LNCAP (cell line): ENCODE data around the gene CCR6.

Experiments
- CTCF ChIP-seq: fragments of 450-650 bp; IDR thresholded peaks from 2 replicates; pipeline ENCODE4 v1.5.1; 2017; ENCODE audit warnings: mild to moderate bottlenecking

CCR6 gene

DNA sequence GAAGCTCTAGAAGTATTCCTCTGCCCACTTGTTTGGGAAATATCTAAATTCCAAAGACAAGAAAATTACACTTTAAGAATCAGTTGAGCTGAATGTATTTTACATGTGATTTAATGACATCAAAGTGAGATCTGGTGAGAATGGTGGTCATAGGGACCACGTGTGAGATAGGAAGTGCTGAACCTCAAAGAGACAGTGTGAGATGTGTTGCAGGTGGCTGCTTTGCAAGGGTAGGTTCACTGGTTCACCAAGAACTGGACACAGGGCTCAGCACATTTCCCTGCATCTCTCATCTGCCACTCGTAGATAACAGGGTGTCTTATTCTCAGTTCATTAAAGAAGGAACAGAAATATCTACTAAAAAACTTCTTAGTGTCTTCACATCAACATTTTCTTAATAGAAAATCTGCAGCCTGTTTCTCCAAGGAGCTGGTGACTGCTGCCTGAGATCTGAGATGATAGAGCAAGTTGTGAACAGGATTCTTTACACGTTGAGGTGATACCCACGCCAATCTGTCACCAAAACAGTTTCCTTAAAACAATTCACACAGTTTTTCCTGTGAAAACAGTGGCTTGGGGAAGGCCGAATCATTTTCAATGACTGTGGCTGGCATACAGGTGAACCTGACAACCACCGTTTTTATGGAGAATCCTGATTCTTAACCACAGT is 7.2 kb downstream of the CCR6 start:
- TF ChIP-seq CTCF, result no peak

- TF ChIP-seq CTCF, result no peak
Measured at GRCh38 chr6:167130712-167131684, 8.1 kb downstream of the CCR6 start.

GRCh38 chr6:167134448-167135328 is 11.8 kb downstream of the CCR6 start:
- no peak for TF ChIP-seq CTCF

- TF ChIP-seq CTCF, result no peak
Measured at GRCh38 chr6:167136376-167136775, 13.5 kb downstream of the CCR6 start.

DNA sequence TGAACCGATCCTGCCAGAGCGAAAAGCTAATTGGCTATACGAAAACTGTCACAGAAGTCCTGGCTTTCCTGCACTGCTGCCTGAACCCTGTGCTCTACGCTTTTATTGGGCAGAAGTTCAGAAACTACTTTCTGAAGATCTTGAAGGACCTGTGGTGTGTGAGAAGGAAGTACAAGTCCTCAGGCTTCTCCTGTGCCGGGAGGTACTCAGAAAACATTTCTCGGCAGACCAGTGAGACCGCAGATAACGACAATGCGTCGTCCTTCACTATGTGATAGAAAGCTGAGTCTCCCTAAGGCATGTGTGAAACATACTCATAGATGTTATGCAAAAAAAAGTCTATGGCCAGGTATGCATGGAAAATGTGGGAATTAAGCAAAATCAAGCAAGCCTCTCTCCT is 14.2 kb downstream of the CCR6 start:
- TF ChIP-seq CTCF, result no peak

GRCh38 chr6:167137881-167138280 is 15.0 kb downstream of the CCR6 start:
- no peak for TF ChIP-seq CTCF

- TF ChIP-seq CTCF, result no peak
Measured at GRCh38 chr6:167139761-167140160, 16.9 kb downstream of the CCR6 start.
